Gastroesophageal sphincter (tissue), 3 donors: Measurements from ENCODE around the gene CRTC3.

ENCODE experiments used
- CTCF ChIP-seq, 4 experiments: fragments of 200-600 bp in 2 of 4; fragments of 450-650 bp in 2 of 4; sonication (generic) in 1 of 4; IDR thresholded peaks; one replicate each; pipeline ENCODE4 v1.5.1; 2017 to 2019; ENCODE audit warnings: antibody characterized with exemption in 4 of 4, mild to moderate bottlenecking in 2 of 4, moderate library complexity in 2 of 4
- POLR2A ChIP-seq, 2 donors: fragments of 450-650 bp; IDR thresholded peaks; one replicate each; pipeline ENCODE4 v1.6.1; 2017; ENCODE audit warnings: antibody characterized with exemption in 2 of 2, mild to moderate bottlenecking in 2 of 2, moderate library complexity in 1 of 2
- POLR2AphosphoS5 ChIP-seq: sonication (generic); formaldehyde crosslinking; IDR thresholded peaks from one replicate; pipeline ENCODE4 v1.6.1; 2017; ENCODE audit warnings: antibody characterized with exemption

GRCh38 chr15:90497912-90498311, 31.8 kb upstream of the CRTC3 start:
- no peak for TF ChIP-seq CTCF (IDR thresholded peaks at IDR 0.05)
- TF ChIP-seq POLR2AphosphoS5: no peak
- no peak for TF ChIP-seq POLR2A (IDR thresholded peaks at IDR 0.05)
